Esophagus squamous epithelium (tissue), 5 donors: Measurements from ENCODE around the gene EOLA1. TPM values are rescaled to one million over a fixed set of nuclear protein-coding genes. Genes with fewer than 3 reads are reported as not detected.
"Not testable (repeated sequence)": the region's sequence is repeated elsewhere in the genome, so short reads cannot be mapped to it uniquely, and the experiment has no call there.

ENCODE experiments used
- DNase-seq: peaks from one replicate; lab custom pipeline; 2025; lab: John Stamatoyannopoulos, UW
- H3K27ac ChIP-seq, 4 donors: fragments of 200-600 bp; sonication (generic); one replicate each; pipeline ENCODE4 v1.5.1; 2016 to 2019; ENCODE audit warnings: mild to moderate bottlenecking in 1 of 4
- H3K27me3 ChIP-seq, 4 donors: fragments of 200-600 bp; sonication (generic); 1 replicate in 3 of 4; 2 replicates in 1 of 4; pipeline versions ENCODE4 v1.5.1 to v1.6.0; 2017 to 2021; ENCODE audit warnings: antibody characterized with exemption in 1 of 4
- H3K36me3 ChIP-seq, 3 donors: fragments of 200-600 bp; sonication (generic); one replicate each; pipeline ENCODE4 v1.5.1; 2016 to 2019
- H3K4me1 ChIP-seq, 3 donors: fragments of 200-600 bp; sonication (generic); one replicate each; pipeline ENCODE4 v1.5.1; 2017 to 2019
- H3K4me3 ChIP-seq, 4 donors: fragments of 200-600 bp; sonication (generic); 1 replicate in 3 of 4; 2 replicates in 1 of 4; pipeline ENCODE4 v1.5.1; 2016 to 2019; ENCODE audit warnings: mild to moderate bottlenecking in 2 of 4, moderate library complexity in 1 of 4
- H3K9me3 ChIP-seq, 3 donors: fragments of 200-600 bp; sonication (generic); one replicate each; pipeline ENCODE4 v1.5.1; 2016 to 2019
- CTCF ChIP-seq, 6 experiments: fragments of 450-650 bp in 4 of 6; fragments of 200-600 bp in 2 of 6; sonication (generic) in 2 of 6; IDR thresholded peaks; one replicate each; pipeline ENCODE4 v1.5.1; 2016 to 2019; ENCODE audit warnings: antibody characterized with exemption in 6 of 6, mild to moderate bottlenecking in 4 of 6, moderate library complexity in 4 of 6
- POLR2A ChIP-seq, 4 donors: fragments of 450-650 bp; IDR thresholded peaks; one replicate each; pipeline ENCODE4 v1.6.1; 2017; ENCODE audit warnings: antibody characterized with exemption in 4 of 4, mild to moderate bottlenecking in 4 of 4, moderate library complexity in 3 of 4
- WGBS, 2 donors: methylation state at CpG; one replicate each; pipeline ENCODE4 v1.1.5; 2018; 5-methylcytosine and 5-hydroxymethylcytosine counted together
- intact Hi-C: fragments of 100-400 bp; cut with DNase I; formaldehyde crosslinking; loops from one replicate; pipeline ENCODE4 v1.15.0; 2022
- total RNA-seq, 4 donors: library from RNA; depleted of rRNA; stranded (reverse); fragments of >200 nt; gene quantifications; one replicate each; pipeline ENCODE4 v1.1.0, GENCODE V29; 2016
- donor health status: DM: yes; HTN: yes; CAD: no.

The EOLA1 gene
- total RNA-seq, 4 donors from 2014 or later = 9.0 to 15.1 (median 12.1) TPM

DNA sequence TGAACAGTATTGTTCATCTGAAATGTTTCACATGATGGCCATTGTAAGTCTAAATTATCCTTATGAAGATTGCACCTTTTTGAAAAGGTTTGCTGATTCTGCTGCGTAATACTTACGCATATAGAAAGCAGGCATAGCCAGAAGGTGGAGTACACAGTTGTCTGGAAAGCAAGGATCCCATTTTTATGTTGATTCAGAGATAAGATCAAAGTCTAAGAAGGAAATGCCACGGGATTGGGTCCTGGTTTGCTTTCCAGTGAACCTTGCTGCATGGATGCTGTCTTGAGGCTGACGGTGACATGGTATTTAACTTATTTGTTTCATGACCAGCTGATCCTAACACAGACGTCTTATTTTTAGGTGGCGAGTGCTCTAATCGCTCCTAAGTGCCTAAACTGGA lies 31.0 kb downstream of the EOLA1 start:
- Histone ChIP-seq H3K36me3 (no peaks in the 10 kb centered on the region), H3K9me3 (no peaks in the 10 kb centered on the region), H3K4me1 (no peaks in the 10 kb centered on the region), H3K27me3 (no peaks in the 10 kb centered on the region), H3K27ac (no peak overlapping the region), H3K4me3 (no peak overlapping the region)
- intact Hi-C loops = no loop called here
- WGBS, 2 donors = 72% methylated on average over 7 of the region's 7 CpGs; no CpG with 5 or more reads in 1 of the 2 donors
- TF ChIP-seq CTCF (IDR thresholded peaks at IDR 0.05) (no peak), POLR2A (IDR thresholded peaks at IDR 0.05) (no peak)
- no peak for DNase-seq

GRCh38 chrX:149572743-149573142 lies 31.9 kb downstream of the EOLA1 start:
- H3K36me3 ChIP-seq = no peaks in the 10 kb centered on the region
- H3K4me1 ChIP-seq = no peaks in the 10 kb centered on the region
- intact Hi-C loops = no loop called here
- no peaks in the 10 kb centered on the region for H3K9me3 ChIP-seq
- TF ChIP-seq POLR2A (IDR thresholded peaks at IDR 0.05) (no peak), CTCF (IDR thresholded peaks at IDR 0.05) (no peak)
- no peak for DNase-seq
- no peak overlapping the region for H3K4me3 ChIP-seq
- H3K27me3 ChIP-seq = no peaks in the 10 kb centered on the region
- H3K27ac ChIP-seq = no peak overlapping the region
- 40 to 43% methylated on average over 1 of the region's 1 CpG for WGBS, 2 donors

DNA sequence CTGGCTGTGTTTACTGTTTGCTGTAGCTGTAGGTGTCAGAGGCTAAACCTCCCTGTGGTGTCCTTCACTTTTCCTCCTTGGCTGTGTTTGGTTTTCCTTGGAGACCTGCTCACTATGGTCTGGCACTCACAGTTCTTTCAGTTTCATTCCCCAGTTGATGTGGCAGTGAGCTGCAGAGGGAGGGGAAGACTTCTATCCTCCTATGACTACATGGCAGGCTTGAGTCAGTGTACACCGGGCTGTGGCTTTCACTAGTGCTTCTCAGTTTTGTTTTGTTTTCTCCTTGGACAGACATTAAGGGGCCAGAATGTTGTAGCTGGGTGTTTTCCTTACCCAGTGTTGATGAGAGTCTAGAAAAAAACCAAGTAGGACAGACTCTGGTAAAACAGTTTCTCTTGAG lies 32.6 kb downstream of the EOLA1 start:
- H3K36me3 ChIP-seq, H3K4me1 ChIP-seq, H3K4me3 ChIP-seq, H3K27ac ChIP-seq, H3K9me3 ChIP-seq, H3K27me3 ChIP-seq, intact Hi-C loops, DNase-seq: not testable (repeated sequence)
- WGBS, 2 donors = no CpG with 5 or more reads among the region's 1 CpG

- DNase-seq, H3K27me3 ChIP-seq, H3K4me3 ChIP-seq, intact Hi-C loops, H3K9me3 ChIP-seq, H3K27ac ChIP-seq, H3K4me1 ChIP-seq, H3K36me3 ChIP-seq: not testable (repeated sequence)
- no CpG with 5 or more reads among the region's 17 CpGs for WGBS, 2 donors
Observed at GRCh38 chrX:149585631-149586030, 44.8 kb downstream of the EOLA1 start.

GRCh38 chrX:149587359-149587758 lies 46.5 kb downstream of the EOLA1 start, which contains the start of gene MAGEA9B:
MAGEA9B (minus strand) TSS chrX:149587459; CDS start chrX:149583179, 4,280 bp downstream.
- no CpG with 5 or more reads among the region's 12 CpGs for WGBS, 2 donors
- DNase-seq, intact Hi-C loops: not testable (repeated sequence)

DNA sequence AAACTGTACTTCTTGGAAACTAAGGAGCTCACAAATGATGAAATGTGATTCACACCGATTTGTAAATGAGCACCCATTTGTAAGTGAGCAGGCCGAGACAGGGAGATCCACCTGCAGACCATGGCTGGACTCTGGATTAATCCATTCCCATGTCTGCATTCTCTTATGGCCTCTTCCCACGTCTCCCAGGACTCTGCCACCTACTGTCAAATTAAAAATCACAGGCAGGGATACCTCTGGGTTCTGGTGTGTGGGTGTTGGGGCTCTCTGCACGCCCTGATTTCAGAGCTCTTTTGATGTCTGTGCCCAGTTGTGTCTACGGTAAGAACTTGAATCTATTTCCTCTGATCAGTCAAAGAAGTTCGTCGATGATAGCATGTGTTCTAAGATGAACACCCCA lies 50.2 kb downstream of the EOLA1 start:
- H3K27me3 ChIP-seq, DNase-seq: not testable (repeated sequence)
- WGBS, 2 donors = no CpG with 5 or more reads among the region's 7 CpGs

More at GRCh38 chrX:149587359-149587758, 46.5 kb downstream of the EOLA1 start, which contains the start of gene MAGEA9B:
- not testable (repeated sequence) for H3K4me1 ChIP-seq, H3K27me3 ChIP-seq, H3K9me3 ChIP-seq, H3K27ac ChIP-seq, H3K4me3 ChIP-seq, H3K36me3 ChIP-seq

GRCh38 chrX:149595214-149595613 lies 54.4 kb downstream of the EOLA1 start, which contains the start of gene HSFX2:
HSFX2 (minus strand) TSS chrX:149595314; CDS start chrX:149594700, 614 bp downstream.
- H3K27me3 ChIP-seq, H3K4me1 ChIP-seq, H3K4me3 ChIP-seq, H3K9me3 ChIP-seq, H3K27ac ChIP-seq, H3K36me3 ChIP-seq, DNase-seq, intact Hi-C loops: not testable (repeated sequence)
- WGBS, 2 donors = no CpG with 5 or more reads among the region's 17 CpGs

More for the DNA sequence above, 50.2 kb downstream of the EOLA1 start:
- intact Hi-C loops, H3K27ac ChIP-seq, H3K9me3 ChIP-seq, H3K4me3 ChIP-seq, H3K4me1 ChIP-seq, H3K36me3 ChIP-seq: not testable (repeated sequence)

DNA sequence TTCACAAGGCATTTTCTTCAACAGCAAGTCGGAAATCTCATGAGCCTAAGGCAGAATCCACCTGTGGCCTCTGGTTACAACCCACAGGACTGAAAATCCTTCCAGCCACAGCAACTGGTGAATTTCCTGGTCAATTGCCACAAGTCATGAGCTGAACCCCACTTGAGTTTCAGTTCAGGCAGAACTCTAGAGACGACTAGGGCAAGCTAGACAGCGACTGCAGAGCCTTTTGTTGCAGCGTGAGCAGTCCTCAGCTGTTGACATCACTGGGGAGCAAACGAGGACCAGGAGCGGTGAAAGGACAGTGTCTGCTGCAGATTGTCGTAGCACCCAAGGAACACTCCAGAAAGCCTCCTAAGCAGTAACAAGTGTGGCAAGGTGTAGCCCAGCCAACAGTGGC lies 55.1 kb downstream of the EOLA1 start:
- not testable (repeated sequence) for H3K9me3 ChIP-seq

More for the DNA sequence above, 55.1 kb downstream of the EOLA1 start:
- H3K4me1 ChIP-seq, H3K27ac ChIP-seq, H3K36me3 ChIP-seq, H3K27me3 ChIP-seq, DNase-seq, intact Hi-C loops, H3K4me3 ChIP-seq: not testable (repeated sequence)
- no CpG with 5 or more reads among the region's 7 CpGs for WGBS, 2 donors

Other genes starting within 250 kb of the EOLA1 start
- gene IDS, start 35.7 kb upstream of the EOLA1 start, total RNA-seq = 10 to 100 TPM; 24.8 to 46.0 (median 30.4) TPM
- not detected for gene HSFX3, start 8.9 kb downstream of the EOLA1 start, total RNA-seq
- not detected for gene MAGEA9B, start 46.4 kb downstream of the EOLA1 start, total RNA-seq
- gene HSFX2, start 54.3 kb downstream of the EOLA1 start, total RNA-seq = 1 to 10 TPM in 1 of 4 donors, not detected in 3; 1.2 TPM
- gene TMEM185A, start 90.8 kb downstream of the EOLA1 start, total RNA-seq = 10 to 100 TPM in 3 of 4 donors, 1 to 10 TPM in 1; 7.9 to 19.3 (median 15.3) TPM
- gene MAGEA11, start 171.0 kb downstream of the EOLA1 start, total RNA-seq = under 1 TPM in 2 of 4 donors, not detected in 2; 0.30 to 0.44 TPM
- gene HSFX1, start 233.1 kb downstream of the EOLA1 start, total RNA-seq = 1 to 10 TPM in 2 of 4 donors, under 1 TPM in 1, not detected in 1; 0.35 to 1.4 (median 1.1) TPM
- not detected for gene MAGEA9, start 240.9 kb downstream of the EOLA1 start, total RNA-seq